ENCODE measurements around the gene VWC2L.

Gene VWC2L

DNA sequence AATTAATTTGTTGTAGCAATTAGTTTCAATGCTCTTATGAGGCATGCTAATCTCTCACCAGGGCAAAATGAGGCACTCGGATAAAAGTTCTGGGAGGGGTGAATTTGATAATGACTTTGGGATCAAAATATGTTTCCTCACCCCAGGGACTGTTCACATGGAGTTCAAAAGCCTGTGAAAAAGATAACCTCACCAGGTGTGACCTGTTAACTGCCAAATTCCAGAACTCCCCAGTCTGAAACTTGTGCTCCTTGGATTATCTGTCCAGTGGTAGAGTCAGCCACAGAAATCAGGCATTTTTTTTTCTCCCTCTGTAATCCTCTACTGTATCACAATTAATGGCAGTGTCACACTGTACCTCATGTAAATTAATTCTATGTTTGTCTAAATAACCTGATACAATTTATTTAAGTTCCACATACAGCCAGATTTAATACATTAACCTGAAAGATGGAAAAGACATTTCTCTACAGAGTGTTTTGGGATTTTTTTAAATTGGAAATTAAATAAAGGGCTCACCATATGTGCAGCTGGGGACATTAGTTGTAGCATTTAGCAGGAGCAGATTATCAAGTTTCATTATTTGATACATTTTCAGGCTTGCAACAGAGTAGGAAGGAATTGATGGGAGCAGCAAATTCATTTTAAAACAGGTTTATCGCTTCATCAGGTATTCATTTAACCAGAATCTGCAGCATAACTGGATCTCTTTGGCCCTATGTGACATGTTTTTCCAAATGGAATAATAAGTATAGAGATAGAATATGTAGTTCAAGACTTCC, 191.2 kb downstream of the VWC2L start:
- Mint-ChIP-seq H3K9me3 (no peaks in the 10 kb centered on the region), H3K27me3 (peaks cover 0 to 8% of the 10 kb centered on the region in 2 donors), H3K4me1 (ENCODE audit: low read depth in 2 of 2) (no peaks in the 10 kb centered on the region), H3K27ac (no peak overlapping the region), H3K4me3 (no peak overlapping the region), H3K36me3 (ENCODE audit: insufficient read depth) (no peaks in the 10 kb centered on the region)
- DNase-seq (no peak), ATAC-seq (replicated peaks) (no peak)

DNA sequence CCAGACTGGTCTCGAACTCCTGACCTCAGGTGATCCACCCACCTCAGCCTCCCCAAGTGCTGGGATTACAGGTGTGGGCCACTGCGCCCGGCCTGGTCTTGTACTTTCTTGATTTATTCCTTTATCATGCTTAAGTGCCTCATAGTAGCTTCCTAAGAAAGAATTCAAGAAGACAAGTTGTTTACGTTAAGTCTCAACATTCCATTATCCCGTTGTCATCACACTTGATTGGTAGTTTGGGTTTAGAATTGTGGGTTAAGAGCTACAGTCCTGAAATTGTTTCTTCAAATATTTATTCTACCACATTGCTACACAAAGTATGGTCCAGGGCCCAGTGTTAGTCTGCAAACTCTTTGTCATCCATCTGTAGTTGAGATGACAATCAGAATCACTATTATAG, 194.0 kb downstream of the VWC2L start:
- no peak overlapping the region for H3K27ac Mint-ChIP-seq
- DNase-seq: no peak
- peaks cover 0 to 8% of the 10 kb centered on the region in 2 donors for H3K27me3 Mint-ChIP-seq
- no peak overlapping the region for H3K4me3 Mint-ChIP-seq
- H3K9me3 Mint-ChIP-seq: no peaks in the 10 kb centered on the region
- no peaks in the 10 kb centered on the region for H3K36me3 Mint-ChIP-seq (ENCODE audit: insufficient read depth)
- no peak for ATAC-seq (replicated peaks)
- H3K4me1 Mint-ChIP-seq (ENCODE audit: low read depth in 2 of 2): no peaks in the 10 kb centered on the region

DNA sequence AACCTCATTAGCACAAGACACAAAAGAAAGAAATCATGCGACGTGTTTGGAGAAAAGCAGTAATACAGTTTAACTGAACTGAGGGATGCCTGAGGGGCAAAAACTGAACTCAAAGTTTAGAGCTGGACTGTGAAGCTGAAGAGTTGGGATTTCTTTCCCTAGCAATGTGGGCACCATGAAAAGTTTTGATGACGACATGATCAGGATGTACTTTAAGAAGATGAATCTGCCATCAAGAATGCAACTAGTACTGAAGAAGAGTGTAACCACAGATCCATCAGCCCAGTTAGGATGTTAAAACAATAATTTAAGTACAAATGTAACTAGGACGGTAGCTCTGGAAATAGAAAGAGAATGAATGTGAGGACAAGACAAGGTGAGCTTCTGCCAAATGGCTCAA, 196.2 kb downstream of the VWC2L start:
- Mint-ChIP-seq H3K9me3 (no peaks in the 10 kb centered on the region), H3K36me3 (ENCODE audit: insufficient read depth) (no peaks in the 10 kb centered on the region), H3K27me3 (peaks cover 0 to 7% of the 10 kb centered on the region in 2 donors), H3K27ac (no peak overlapping the region), H3K4me1 (ENCODE audit: low read depth in 2 of 2) (no peaks in the 10 kb centered on the region), H3K4me3 (no peak overlapping the region)
- DNase-seq (no peak), ATAC-seq (replicated peaks) (no peak)

DNA sequence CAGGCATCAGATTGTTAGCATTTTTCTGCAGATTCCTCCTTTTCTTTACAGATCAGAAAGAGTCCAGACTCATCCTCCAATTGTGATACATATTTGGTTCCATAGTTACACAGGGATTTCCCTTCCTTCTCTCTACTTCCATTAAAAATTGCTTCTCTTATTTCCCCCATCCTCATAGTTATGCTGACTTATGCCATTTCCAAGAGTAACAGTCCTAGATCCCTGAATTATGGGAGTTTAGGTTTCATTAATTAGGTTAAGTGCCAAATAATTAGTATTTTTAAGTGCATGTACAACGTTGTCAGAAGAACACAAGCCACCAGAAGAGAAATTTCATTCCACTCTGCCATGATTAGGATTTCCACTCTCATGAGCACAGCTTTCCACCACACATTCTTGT, 200.2 kb downstream of the VWC2L start:
- H3K4me3 Mint-ChIP-seq: no peak overlapping the region
- no peaks in the 10 kb centered on the region for H3K4me1 Mint-ChIP-seq (ENCODE audit: low read depth in 2 of 2)
- DNase-seq (no peak), ATAC-seq (replicated peaks) (no peak)
- no peaks in the 10 kb centered on the region for H3K27me3 Mint-ChIP-seq
- H3K27ac Mint-ChIP-seq: no peak overlapping the region
- H3K36me3 Mint-ChIP-seq (ENCODE audit: insufficient read depth): no peaks in the 10 kb centered on the region
- H3K9me3 Mint-ChIP-seq: no peaks in the 10 kb centered on the region

DNA sequence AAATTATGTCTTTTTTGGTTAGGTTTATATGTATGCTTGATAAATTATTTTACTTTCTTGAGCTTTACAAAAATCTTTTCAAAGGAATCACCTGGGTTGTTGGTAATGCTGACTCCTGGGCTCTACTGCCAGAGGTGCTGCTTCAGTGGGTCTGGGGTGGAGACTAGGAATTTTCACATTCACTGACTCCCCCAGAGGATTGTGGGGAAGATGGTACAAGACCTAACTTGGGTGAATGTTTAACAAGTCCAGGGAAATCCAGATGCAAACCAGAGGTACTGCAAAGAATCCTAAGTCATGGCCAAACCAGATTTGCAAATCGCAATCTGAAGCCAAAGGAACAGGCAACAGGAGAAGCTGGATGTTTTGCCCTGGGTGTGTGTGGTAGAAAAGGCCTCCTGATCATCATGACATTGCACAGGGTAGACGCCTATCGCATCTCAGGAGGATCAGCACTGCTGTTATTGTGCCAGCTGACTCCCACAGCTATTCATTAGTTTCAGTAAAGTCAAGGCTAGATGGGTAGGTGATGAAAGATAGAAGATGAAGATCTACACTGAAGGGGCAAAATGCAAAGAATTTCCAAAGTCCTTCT, 213.4 kb downstream of the VWC2L start:
- ATAC-seq (replicated peaks): no peak
- H3K4me3 Mint-ChIP-seq: no peak overlapping the region

DNA sequence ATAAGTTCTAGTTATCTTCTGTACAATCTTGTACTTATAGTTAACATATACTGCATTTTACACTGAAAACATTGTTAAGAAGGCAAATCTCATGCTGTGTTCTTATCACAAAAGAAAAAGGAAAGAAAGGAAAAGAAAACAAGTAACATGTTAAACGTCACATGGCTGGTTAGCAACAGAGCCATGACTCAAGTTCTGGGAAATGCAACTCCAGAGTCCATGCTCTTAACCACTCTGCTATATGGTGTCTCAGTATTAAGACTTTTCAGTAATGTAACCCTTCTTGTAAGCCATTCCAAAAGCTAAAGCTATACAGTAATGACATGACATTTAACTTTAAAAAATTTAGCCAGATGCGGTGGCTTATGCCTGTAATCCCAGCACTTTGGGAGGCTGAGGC, 217.2 kb downstream of the VWC2L start:
- Mint-ChIP-seq H3K27ac (no peak overlapping the region), H3K4me1 (ENCODE audit: low read depth in 2 of 2) (no peaks in the 10 kb centered on the region), H3K36me3 (ENCODE audit: insufficient read depth) (no peaks in the 10 kb centered on the region), H3K27me3 (peaks cover 0 to 8% of the 10 kb centered on the region in 2 donors), H3K4me3 (no peak overlapping the region), H3K9me3 (peaks cover 0 to 2% of the 10 kb centered on the region in 2 donors)
- DNase-seq (no peak), ATAC-seq (replicated peaks) (no peak)

More for the DNA sequence above, 213.4 kb downstream of the VWC2L start:
- no peak for DNase-seq
- H3K4me1 Mint-ChIP-seq (ENCODE audit: low read depth in 2 of 2): no peaks in the 10 kb centered on the region
- peaks cover 0 to 8% of the 10 kb centered on the region in 2 donors for H3K27me3 Mint-ChIP-seq
- peaks cover 0 to 2% of the 10 kb centered on the region in 2 donors for H3K9me3 Mint-ChIP-seq
- H3K36me3 Mint-ChIP-seq (ENCODE audit: insufficient read depth): peaks cover under 1% of the 10 kb centered on the region
- no peak overlapping the region for H3K27ac Mint-ChIP-seq
